ENCODE results near the gene REXO5.

DNA sequence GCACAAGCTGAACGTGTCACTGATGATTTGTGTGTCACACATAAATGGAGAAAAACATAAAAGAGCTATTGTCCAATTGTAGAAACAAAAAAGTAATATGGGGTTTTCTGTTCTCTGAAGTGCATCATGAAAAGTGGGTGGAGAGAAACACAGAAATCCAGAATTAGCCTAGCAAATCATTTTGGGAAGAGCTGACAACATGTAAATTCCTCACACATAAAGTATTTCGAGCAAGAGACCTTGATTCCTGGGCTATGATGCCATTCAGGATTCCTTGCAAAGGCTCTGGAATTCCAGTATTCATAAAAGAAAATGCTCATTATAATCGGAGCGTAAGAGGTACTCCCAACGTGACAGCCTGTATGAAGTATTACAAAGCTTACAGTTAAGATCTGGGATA lies 92.7 kb downstream of the REXO5 start:
- TF ChIP-seq, protein P1, sequence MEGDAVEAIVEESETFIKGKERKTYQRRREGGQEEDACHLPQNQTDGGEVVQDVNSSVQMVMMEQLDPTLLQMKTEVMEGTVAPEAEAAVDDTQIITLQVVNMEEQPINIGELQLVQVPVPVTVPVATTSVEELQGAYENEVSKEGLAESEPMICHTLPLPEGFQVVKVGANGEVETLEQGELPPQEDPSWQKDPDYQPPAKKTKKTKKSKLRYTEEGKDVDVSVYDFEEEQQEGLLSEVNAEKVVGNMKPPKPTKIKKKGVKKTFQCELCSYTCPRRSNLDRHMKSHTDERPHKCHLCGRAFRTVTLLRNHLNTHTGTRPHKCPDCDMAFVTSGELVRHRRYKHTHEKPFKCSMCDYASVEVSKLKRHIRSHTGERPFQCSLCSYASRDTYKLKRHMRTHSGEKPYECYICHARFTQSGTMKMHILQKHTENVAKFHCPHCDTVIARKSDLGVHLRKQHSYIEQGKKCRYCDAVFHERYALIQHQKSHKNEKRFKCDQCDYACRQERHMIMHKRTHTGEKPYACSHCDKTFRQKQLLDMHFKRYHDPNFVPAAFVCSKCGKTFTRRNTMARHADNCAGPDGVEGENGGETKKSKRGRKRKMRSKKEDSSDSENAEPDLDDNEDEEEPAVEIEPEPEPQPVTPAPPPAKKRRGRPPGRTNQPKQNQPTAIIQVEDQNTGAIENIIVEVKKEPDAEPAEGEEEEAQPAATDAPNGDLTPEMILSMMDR (conservative IDR thresholded peaks at IDR 0.05; ENCODE audit: low read depth, low read length) = no peak
- no peak for TF ChIP-seq EZH2phosphoT487 (IDR thresholded peaks at IDR 0.05; ENCODE audit: borderline replicate concordance, low read length)
